Erythroblast (primary cell): ENCODE measurements around the gene PPP1R8.

ENCODE experiments used
- GATA1 ChIP-seq: IDR thresholded peaks from 2 replicates; pipeline ENCODE4 v1.6.1; 2011; ENCODE audit warnings: low read depth, mild to moderate bottlenecking, control low read depth, low read length, moderate library complexity
- POLR2A ChIP-seq: IDR thresholded peaks from 2 replicates; pipeline ENCODE4 v1.6.1; 2011; ENCODE audit warnings: mild to moderate bottlenecking, low read length

GRCh38 chr1:27878039-27878438 is 47.5 kb downstream of the PPP1R8 start:
- TF ChIP-seq POLR2A (no peak), GATA1 (no peak)
